ENCODE measurements around the gene ADAMTS4. TPM values are rescaled to one million over a fixed set of nuclear protein-coding genes. Genes with fewer than 3 reads are reported as not detected.
A peak's percentile ranks its signal among the peaks of the same experiment; 100 is the strongest.

ADAMTS4 gene
- total RNA-seq, 5 donors from 2014 or later (not counting 1 experiment from before 2014, with no cell fraction given), result 0.86 to 1.8 (median 1.4) TPM

GRCh38 chr1:161188381-161188780 is 10.5 kb downstream of the ADAMTS4 start:
- DNase-seq, result no peak
- ChIA-PET POLR2A (interaction anchor here in 1 of 2 donors (0.7 kb wide), 1 partner anchor 14 kb away, joined by 6 read pairs; no protein-coding TSS in a partner anchor), CTCF (interaction anchor here in 1 of 2 donors (0.7 kb wide), 1 partner anchor 578 kb away, joined by 5 read pairs; no protein-coding TSS in a partner anchor)
- H3K36me3 ChIP-seq (ENCODE audit: control insufficient read depth in 2 of 2, extremely low read depth in 1 of 2, insufficient read depth in 1 of 2, low read length in 1 of 2), result no peaks in the 10 kb centered on the region
- no peak for ATAC-seq (replicated peaks in 1 of 4)
- Mint-ChIP-seq H3K9me3 (no peaks in the 10 kb centered on the region), H3K27me3 (no peaks in the 10 kb centered on the region), H3K4me1 (peaks cover 71 to 77% (median 72%) of the 10 kb centered on the region in 3 donors), H3K36me3 (no peaks in the 10 kb centered on the region), H3K27ac (peak overlapping the region; percentile 90 to 94), H3K4me3 (peak overlapping the region in 1 of 3 donors; percentile 25)
- H3K4me3 ChIP-seq (ENCODE audit: control insufficient read depth in 1 of 2, extremely low read depth in 1 of 2, low read length in 1 of 2), result no peak overlapping the region
- peaks cover 43 to 80% of the 10 kb centered on the region in 2 experiments for H3K4me1 ChIP-seq (ENCODE audit: control insufficient read depth in 1 of 2, extremely low read depth in 1 of 2, insufficient read depth in 2 of 2, low read length in 2 of 2)
- H3K27ac ChIP-seq (ENCODE audit: low read length), result peak overlapping the region; percentile 32
- no peaks in the 10 kb centered on the region for H3K9me3 ChIP-seq
- 60% methylated on average over 2 of the region's 6 CpGs for WGBS (ENCODE audit: insufficient coverage)
- no peaks in the 10 kb centered on the region for H3K27me3 ChIP-seq (replicated peaks in 1 of 2; ENCODE audit: control insufficient read depth in 2 of 2, extremely low read depth in 1 of 2, insufficient read depth in 2 of 2, low read length in 1 of 2)

GRCh38 chr1:161187311-161187710 is 11.5 kb downstream of the ADAMTS4 start:
- WGBS (ENCODE audit: insufficient coverage), result 50% methylated on average over 2 of the region's 3 CpGs
- Histone ChIP-seq H3K4me1 (ENCODE audit: control insufficient read depth in 1 of 2, extremely low read depth in 1 of 2, insufficient read depth in 2 of 2, low read length in 2 of 2) (peaks cover 46 to 80% of the 10 kb centered on the region in 2 experiments), H3K4me3 (ENCODE audit: control insufficient read depth in 1 of 2, extremely low read depth in 1 of 2, low read length in 1 of 2) (no peak overlapping the region), H3K36me3 (ENCODE audit: control insufficient read depth in 2 of 2, extremely low read depth in 1 of 2, insufficient read depth in 1 of 2, low read length in 1 of 2) (no peaks in the 10 kb centered on the region), H3K27me3 (replicated peaks in 1 of 2; ENCODE audit: control insufficient read depth in 2 of 2, extremely low read depth in 1 of 2, insufficient read depth in 2 of 2, low read length in 1 of 2) (no peaks in the 10 kb centered on the region), H3K9me3 (no peaks in the 10 kb centered on the region), H3K27ac (ENCODE audit: low read length) (peak overlapping the region; percentile 89)
- H3K9me3 Mint-ChIP-seq, result no peaks in the 10 kb centered on the region
- peaks cover 72 to 77% (median 73%) of the 10 kb centered on the region in 3 donors for H3K4me1 Mint-ChIP-seq
- no peak for DNase-seq
- CTCF ChIA-PET, result interaction anchor here (0.6 to 0.7 kb wide), 3 partner anchors 34 to 310 kb away, joined by 3 to 8 read pairs (median 3); no protein-coding TSS in a partner anchor
- POLR2A ChIA-PET, result no interaction called here
- H3K27me3 Mint-ChIP-seq, result no peaks in the 10 kb centered on the region
- H3K27ac Mint-ChIP-seq, result peak overlapping the region; percentile 95
- peak overlapping the region in 2 of 3 donors; percentile 17 to 76 for H3K4me3 Mint-ChIP-seq
- ATAC-seq (replicated peaks in 1 of 4), result no peak
- peaks cover under 1% of the 10 kb centered on the region for H3K36me3 Mint-ChIP-seq

- peak; percentile 2 to 4 (median 3) for ATAC-seq (replicated peaks in 1 of 4)
- H3K27ac ChIP-seq (ENCODE audit: low read length), result peak overlapping the region; percentile 89
- peak overlapping the region; percentile 76 to 78 (median 76) for H3K4me3 Mint-ChIP-seq
- H3K4me3 ChIP-seq (ENCODE audit: control insufficient read depth in 1 of 2, extremely low read depth in 1 of 2, low read length in 1 of 2), result peak overlapping the region; percentile 15 to 18
- H3K27ac Mint-ChIP-seq, result peak overlapping the region; percentile 95
- H3K27me3 ChIP-seq (replicated peaks in 1 of 2; ENCODE audit: control insufficient read depth in 2 of 2, extremely low read depth in 1 of 2, insufficient read depth in 2 of 2, low read length in 1 of 2), result no peaks in the 10 kb centered on the region
- DNase-seq, result peak in 1 of 35 experiments; percentile 30
- ChIA-PET POLR2A (interaction anchor here (0.5 to 1.3 kb wide), 3 partner anchors 19 to 86 kb away, joined by 3 to 13 read pairs (median 5); partner anchors contain the start of genes PPOX (in 1 of the 2) and UFC1 (in 1 of the 2)), CTCF (interaction anchor here (0.6 to 2.3 kb wide), 7 partner anchors 15 to 120 kb away, joined by 3 to 19 read pairs (median 4); partner anchors contain the start of gene TOMM40L (in 1 of the 2))
- no peaks in the 10 kb centered on the region for H3K9me3 Mint-ChIP-seq
- peaks cover 78 to 81% (median 80%) of the 10 kb centered on the region in 3 donors for H3K4me1 Mint-ChIP-seq
- peaks cover 61 to 86% of the 10 kb centered on the region in 2 experiments for H3K4me1 ChIP-seq (ENCODE audit: control insufficient read depth in 1 of 2, extremely low read depth in 1 of 2, insufficient read depth in 2 of 2, low read length in 2 of 2)
- no peaks in the 10 kb centered on the region for H3K9me3 ChIP-seq
- peaks cover 5% of the 10 kb centered on the region for H3K36me3 Mint-ChIP-seq
- no CpG with 5 or more reads among the region's 2 CpGs for WGBS (ENCODE audit: insufficient coverage)
- no peaks in the 10 kb centered on the region for H3K36me3 ChIP-seq (ENCODE audit: control insufficient read depth in 2 of 2, extremely low read depth in 1 of 2, insufficient read depth in 1 of 2, low read length in 1 of 2)
- no peaks in the 10 kb centered on the region for H3K27me3 Mint-ChIP-seq
These were observed 13.0 kb downstream of the ADAMTS4 start for GRCh38 chr1:161185732-161186311.

GRCh38 chr1:161185282-161185682 is 13.6 kb downstream of the ADAMTS4 start:
- peak overlapping the region; percentile 76 to 78 (median 76) for H3K4me3 Mint-ChIP-seq
- Histone ChIP-seq H3K4me1 (ENCODE audit: control insufficient read depth in 1 of 2, extremely low read depth in 1 of 2, insufficient read depth in 2 of 2, low read length in 2 of 2) (peaks cover 63 to 87% of the 10 kb centered on the region in 2 experiments), H3K27me3 (replicated peaks in 1 of 2; ENCODE audit: control insufficient read depth in 2 of 2, extremely low read depth in 1 of 2, insufficient read depth in 2 of 2, low read length in 1 of 2) (no peaks in the 10 kb centered on the region), H3K9me3 (no peaks in the 10 kb centered on the region), H3K27ac (ENCODE audit: low read length) (peak overlapping the region; percentile 89), H3K4me3 (ENCODE audit: control insufficient read depth in 1 of 2, extremely low read depth in 1 of 2, low read length in 1 of 2) (peak overlapping the region; percentile 5 to 45), H3K36me3 (ENCODE audit: control insufficient read depth in 2 of 2, extremely low read depth in 1 of 2, insufficient read depth in 1 of 2, low read length in 1 of 2) (no peaks in the 10 kb centered on the region)
- peak; percentile 74 to 89 (median 75) for ATAC-seq (replicated peaks in 1 of 4)
- peak overlapping the region; percentile 95 for H3K27ac Mint-ChIP-seq
- CTCF ChIA-PET, result interaction anchor here in 1 of 2 donors (0.6 to 2.3 kb wide), 6 partner anchors 15 to 121 kb away, joined by 3 to 19 read pairs (median 4); partner anchors contain the start of gene TOMM40L
- H3K36me3 Mint-ChIP-seq, result peaks cover 5% of the 10 kb centered on the region
- H3K9me3 Mint-ChIP-seq, result no peaks in the 10 kb centered on the region
- DNase-seq, result peak; percentile 60 to 91 (median 80)
- no peaks in the 10 kb centered on the region for H3K27me3 Mint-ChIP-seq
- WGBS (ENCODE audit: insufficient coverage), result no CpG with 5 or more reads among the region's 3 CpGs
- POLR2A ChIA-PET, result interaction anchor here in 1 of 2 donors (1.3 kb wide), 1 partner anchor 19 kb away, joined by 13 read pairs; the partner anchor contains the start of gene PPOX
- peaks cover 81 to 86% (median 84%) of the 10 kb centered on the region in 3 donors for H3K4me1 Mint-ChIP-seq

- WGBS (ENCODE audit: insufficient coverage), result no CpG with 5 or more reads among the region's 1 CpG
- POLR2A ChIA-PET, result interaction anchor here in 1 of 2 donors (0.8 to 1.3 kb wide), 3 partner anchors 17 to 50 kb away, joined by 3 to 7 read pairs (median 5); partner anchors contain the start of genes DEDD, PPOX and UFC1
- Mint-ChIP-seq H3K4me1 (peaks cover 81 to 87% (median 83%) of the 10 kb centered on the region in 3 donors), H3K36me3 (peaks cover 5% of the 10 kb centered on the region), H3K27me3 (no peaks in the 10 kb centered on the region), H3K9me3 (no peaks in the 10 kb centered on the region), H3K27ac (peak overlapping the region; percentile 97 to 98), H3K4me3 (peak overlapping the region; percentile 55 to 76 (median 66))
- no peaks in the 10 kb centered on the region for H3K9me3 ChIP-seq
- peak overlapping the region; percentile 89 for H3K27ac ChIP-seq (ENCODE audit: low read length)
- peak overlapping the region in 1 of 2 donors; percentile 1 for H3K4me3 ChIP-seq (ENCODE audit: control insufficient read depth in 1 of 2, extremely low read depth in 1 of 2, low read length in 1 of 2)
- peak; percentile 25 to 66 (median 60) for ATAC-seq (replicated peaks in 1 of 4)
- CTCF ChIA-PET, result interaction anchor here (0.6 to 2.4 kb wide), 7 partner anchors 9 to 547 kb away, joined by 3 to 13 read pairs (median 4); partner anchors contain the start of genes NDUFS2 (in 1 of the 2), PPOX (in 1 of the 2) and TOMM40L (in 1 of the 2)
- no peaks in the 10 kb centered on the region for H3K27me3 ChIP-seq (replicated peaks in 1 of 2; ENCODE audit: control insufficient read depth in 2 of 2, extremely low read depth in 1 of 2, insufficient read depth in 2 of 2, low read length in 1 of 2)
- H3K36me3 ChIP-seq (ENCODE audit: control insufficient read depth in 2 of 2, extremely low read depth in 1 of 2, insufficient read depth in 1 of 2, low read length in 1 of 2), result no peaks in the 10 kb centered on the region
- H3K4me1 ChIP-seq (ENCODE audit: control insufficient read depth in 1 of 2, extremely low read depth in 1 of 2, insufficient read depth in 2 of 2, low read length in 2 of 2), result peaks cover 57 to 80% of the 10 kb centered on the region in 2 experiments
- DNase-seq, result peak in 29 of 35 experiments; percentile 29 to 71 (median 40)
These were observed 16.6 kb downstream of the ADAMTS4 start for GRCh38 chr1:161182214-161182613.

GRCh38 chr1:161180639-161181038 is 18.2 kb downstream of the ADAMTS4 start:
- Histone ChIP-seq H3K27me3 (replicated peaks in 1 of 2; ENCODE audit: control insufficient read depth in 2 of 2, extremely low read depth in 1 of 2, insufficient read depth in 2 of 2, low read length in 1 of 2) (no peaks in the 10 kb centered on the region), H3K36me3 (ENCODE audit: control insufficient read depth in 2 of 2, extremely low read depth in 1 of 2, insufficient read depth in 1 of 2, low read length in 1 of 2) (peaks cover 0 to 4% of the 10 kb centered on the region in 2 donors), H3K4me3 (ENCODE audit: control insufficient read depth in 1 of 2, extremely low read depth in 1 of 2, low read length in 1 of 2) (no peak overlapping the region), H3K4me1 (ENCODE audit: control insufficient read depth in 1 of 2, extremely low read depth in 1 of 2, insufficient read depth in 2 of 2, low read length in 2 of 2) (peaks cover 49 to 78% of the 10 kb centered on the region in 2 experiments), H3K9me3 (no peaks in the 10 kb centered on the region), H3K27ac (ENCODE audit: low read length) (peak overlapping the region; percentile 89)
- WGBS (ENCODE audit: insufficient coverage), result 73% methylated on average over 1 of the region's 1 CpG
- peak overlapping the region; percentile 92 to 95 for H3K27ac Mint-ChIP-seq
- H3K4me1 Mint-ChIP-seq, result peaks cover 78 to 87% (median 81%) of the 10 kb centered on the region in 3 donors
- peak overlapping the region; percentile 29 to 50 (median 41) for H3K4me3 Mint-ChIP-seq
- CTCF ChIA-PET, result interaction anchor here (0.8 to 2.3 kb wide), 5 partner anchors 10 to 112 kb away, joined by 3 to 13 read pairs (median 4); partner anchors contain the start of genes PPOX (in 2 of the 2) and TOMM40L (in 1 of the 2)
- POLR2A ChIA-PET, result interaction anchor here in 1 of 2 donors (0.5 kb wide), 1 partner anchor 83 kb away, joined by 3 read pairs; no protein-coding TSS in a partner anchor
- H3K9me3 Mint-ChIP-seq, result no peaks in the 10 kb centered on the region
- no peak for ATAC-seq (replicated peaks in 1 of 4)
- peak in 1 of 35 experiments; percentile 36 for DNase-seq
- no peaks in the 10 kb centered on the region for H3K27me3 Mint-ChIP-seq
- H3K36me3 Mint-ChIP-seq, result peaks cover 11% of the 10 kb centered on the region
